HL-60/S4 treated with retinoic acid at 250 ng/mL for 4 days and 3 days (cell line): Measurements from ENCODE around the gene RBBP6.

Experiments
- in situ Hi-C: fragments of 300-500 bp; cut with MboI; formaldehyde crosslinking; loops from 2 replicates; pipeline ENCODE4 v1.7.0; 2022; ENCODE audit warnings: low sequenced_read_pairs

The RBBP6 gene

DNA sequence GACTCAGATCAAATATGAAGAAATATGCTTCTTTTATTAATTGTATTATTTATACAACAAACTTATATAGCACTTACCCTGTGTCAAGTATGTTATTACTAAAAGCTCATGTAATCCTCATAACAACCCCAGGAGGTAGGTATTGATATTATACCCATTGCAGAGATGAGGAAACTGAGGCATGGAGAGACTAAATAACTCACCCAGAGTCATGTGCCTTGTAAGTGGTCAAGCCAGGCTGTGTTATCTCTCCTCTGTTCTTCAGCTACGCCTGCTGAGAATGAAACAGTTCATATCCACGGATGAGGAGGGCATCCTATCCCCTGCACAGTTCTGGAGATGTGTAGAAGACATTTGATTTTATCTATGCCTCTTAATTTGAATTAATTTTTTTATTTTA is 78.1 kb downstream of the RBBP6 start:
- in situ Hi-C loops, result no loop called here
